Osteocyte (in vitro differentiated cells): ENCODE data around the gene CASD1. TPM values are rescaled to one million over a fixed set of nuclear protein-coding genes. Genes with fewer than 3 reads are reported as not detected.

ENCODE experiments used
- DNase-seq: peaks from one replicate; pipeline ENCODE4 v3.0.0; 2021; ENCODE audit warnings: mixed read lengths; ENCODE audit not compliant: unreplicated experiment; ENCODE audit errors: extremely low spot score
- H3K27ac Mint-ChIP-seq: one replicate; pipeline ENCODE4 v1.8.0; 2021; ENCODE audit warnings: mild to moderate bottlenecking, mixed read lengths; ENCODE audit not compliant: unreplicated experiment
- H3K27me3 Mint-ChIP-seq: one replicate; pipeline ENCODE4 v1.8.0; 2021; ENCODE audit warnings: mixed read lengths; ENCODE audit not compliant: unreplicated experiment
- H3K36me3 Mint-ChIP-seq: one replicate; pipeline ENCODE4 v1.8.0; 2021; ENCODE audit warnings: mixed read lengths; ENCODE audit not compliant: unreplicated experiment
- H3K4me1 Mint-ChIP-seq: one replicate; pipeline ENCODE4 v1.8.0; 2021; ENCODE audit warnings: mixed read lengths; ENCODE audit not compliant: unreplicated experiment
- H3K4me3 Mint-ChIP-seq: one replicate; pipeline ENCODE4 v1.8.0; 2021; ENCODE audit warnings: mild to moderate bottlenecking, moderate library complexity, mixed read lengths; ENCODE audit not compliant: unreplicated experiment
- H3K9me3 Mint-ChIP-seq: one replicate; pipeline ENCODE4 v1.8.0; 2021; ENCODE audit warnings: mixed read lengths; ENCODE audit not compliant: unreplicated experiment
- total RNA-seq: library from RNA; stranded (reverse); gene quantifications from 2 replicates; pipeline ENCODE4 v1.2.1, GENCODE V29; 2021
- TF ChIP-seq, protein P1 (sequence below): fragments of 200-600 bp; sonication (generic); IDR thresholded peaks from 2 replicates; pipeline ENCODE4 v1.5.0; 2021; ENCODE audit warnings: antibody characterized with exemption, mild to moderate bottlenecking, moderate library complexity

Gene CASD1
- total RNA-seq, 1 donor from 2014 or later: 15.9 TPM

DNA sequence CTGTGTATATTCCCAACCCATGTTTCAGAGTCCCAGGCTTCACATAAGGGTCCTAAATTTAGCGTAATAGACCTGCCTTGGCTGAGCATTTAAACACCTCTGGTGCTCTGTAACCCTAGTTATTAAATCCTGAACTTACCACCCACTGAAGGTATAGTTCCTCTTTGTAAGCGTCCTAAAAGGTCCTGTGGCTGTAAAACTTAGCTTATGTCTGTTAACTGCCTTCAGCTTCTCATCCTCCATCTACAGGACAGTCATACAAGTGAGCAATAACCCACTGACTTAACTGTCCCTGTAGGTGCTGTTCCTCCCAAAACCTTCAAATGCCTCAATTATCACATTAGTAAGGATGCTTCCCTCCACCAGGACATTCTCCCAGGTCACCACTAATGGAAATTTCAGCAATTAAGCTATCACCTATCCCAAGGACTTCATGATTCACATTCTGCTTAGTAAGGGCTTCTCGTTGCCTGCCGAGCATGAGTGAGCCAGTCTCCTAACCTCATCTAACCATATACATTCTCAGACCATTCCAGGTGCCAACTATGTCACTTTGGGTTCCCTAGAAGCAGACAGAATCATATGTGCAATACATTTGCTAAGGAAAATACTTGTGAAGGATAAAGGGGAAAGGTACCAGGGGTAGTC lies 55.8 kb downstream of the CASD1 start:
- Mint-ChIP-seq H3K36me3 (peaks cover under 1% of the 10 kb centered on the region), H3K4me1 (no peaks in the 10 kb centered on the region), H3K9me3 (no peaks in the 10 kb centered on the region), H3K27me3 (no peaks in the 10 kb centered on the region), H3K4me3 (no peak overlapping the region), H3K27ac (no peak overlapping the region)
- DNase-seq: no peak
- TF ChIP-seq, protein P1, sequence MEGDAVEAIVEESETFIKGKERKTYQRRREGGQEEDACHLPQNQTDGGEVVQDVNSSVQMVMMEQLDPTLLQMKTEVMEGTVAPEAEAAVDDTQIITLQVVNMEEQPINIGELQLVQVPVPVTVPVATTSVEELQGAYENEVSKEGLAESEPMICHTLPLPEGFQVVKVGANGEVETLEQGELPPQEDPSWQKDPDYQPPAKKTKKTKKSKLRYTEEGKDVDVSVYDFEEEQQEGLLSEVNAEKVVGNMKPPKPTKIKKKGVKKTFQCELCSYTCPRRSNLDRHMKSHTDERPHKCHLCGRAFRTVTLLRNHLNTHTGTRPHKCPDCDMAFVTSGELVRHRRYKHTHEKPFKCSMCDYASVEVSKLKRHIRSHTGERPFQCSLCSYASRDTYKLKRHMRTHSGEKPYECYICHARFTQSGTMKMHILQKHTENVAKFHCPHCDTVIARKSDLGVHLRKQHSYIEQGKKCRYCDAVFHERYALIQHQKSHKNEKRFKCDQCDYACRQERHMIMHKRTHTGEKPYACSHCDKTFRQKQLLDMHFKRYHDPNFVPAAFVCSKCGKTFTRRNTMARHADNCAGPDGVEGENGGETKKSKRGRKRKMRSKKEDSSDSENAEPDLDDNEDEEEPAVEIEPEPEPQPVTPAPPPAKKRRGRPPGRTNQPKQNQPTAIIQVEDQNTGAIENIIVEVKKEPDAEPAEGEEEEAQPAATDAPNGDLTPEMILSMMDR: no peak

DNA sequence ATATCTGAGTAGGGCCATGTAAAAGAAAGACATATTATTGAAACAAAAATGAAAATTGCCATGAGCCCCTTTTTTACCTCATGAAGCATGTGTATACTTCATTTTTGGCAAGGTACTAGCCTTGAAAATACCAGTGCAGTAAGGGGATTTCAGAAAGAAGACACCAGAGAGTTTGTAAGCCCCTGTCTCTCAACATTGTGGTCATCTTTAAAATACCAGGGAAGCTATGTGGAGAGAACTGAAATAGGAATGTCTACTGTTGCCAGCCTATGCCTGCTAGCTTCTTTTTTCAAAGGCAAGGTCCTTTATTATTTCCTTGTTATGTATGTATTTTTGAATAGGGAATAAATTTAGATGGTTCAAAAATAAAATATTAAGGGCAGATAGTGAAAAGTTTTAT lies 57.8 kb downstream of the CASD1 start:
- no peaks in the 10 kb centered on the region for H3K27me3 Mint-ChIP-seq
- no peak for DNase-seq
- H3K36me3 Mint-ChIP-seq: no peaks in the 10 kb centered on the region
- no peak overlapping the region for H3K27ac Mint-ChIP-seq
- TF ChIP-seq, protein P1: no peak
- peaks cover 6% of the 10 kb centered on the region for H3K9me3 Mint-ChIP-seq
- no peak overlapping the region for H3K4me3 Mint-ChIP-seq
- H3K4me1 Mint-ChIP-seq: no peaks in the 10 kb centered on the region

DNA sequence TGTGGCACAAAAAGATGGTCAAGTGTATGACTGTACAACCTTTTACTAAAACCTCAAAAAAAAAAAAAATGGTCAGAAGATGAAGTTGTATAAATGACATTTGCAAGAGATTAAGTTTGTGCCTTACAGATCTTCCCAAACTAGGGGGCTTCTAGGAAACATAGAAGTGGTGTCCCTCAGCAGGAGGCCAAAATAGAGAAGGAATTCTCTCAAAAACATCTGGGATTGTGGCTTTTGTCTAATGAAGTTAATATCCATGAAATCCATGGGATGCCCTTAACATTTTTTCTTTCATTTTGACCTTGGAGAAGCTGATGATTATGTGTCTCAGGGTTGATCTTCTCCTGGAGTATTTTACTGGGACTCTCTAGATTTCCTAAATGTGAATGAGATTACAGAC lies 62.2 kb downstream of the CASD1 start:
- peaks cover 39% of the 10 kb centered on the region for H3K9me3 Mint-ChIP-seq
- H3K4me3 Mint-ChIP-seq: no peak overlapping the region
- H3K27ac Mint-ChIP-seq: no peak overlapping the region
- peaks cover 20% of the 10 kb centered on the region for H3K36me3 Mint-ChIP-seq
- TF ChIP-seq, protein P1: no peak
- H3K4me1 Mint-ChIP-seq: no peaks in the 10 kb centered on the region
- H3K27me3 Mint-ChIP-seq: no peaks in the 10 kb centered on the region
- DNase-seq: no peak

DNA sequence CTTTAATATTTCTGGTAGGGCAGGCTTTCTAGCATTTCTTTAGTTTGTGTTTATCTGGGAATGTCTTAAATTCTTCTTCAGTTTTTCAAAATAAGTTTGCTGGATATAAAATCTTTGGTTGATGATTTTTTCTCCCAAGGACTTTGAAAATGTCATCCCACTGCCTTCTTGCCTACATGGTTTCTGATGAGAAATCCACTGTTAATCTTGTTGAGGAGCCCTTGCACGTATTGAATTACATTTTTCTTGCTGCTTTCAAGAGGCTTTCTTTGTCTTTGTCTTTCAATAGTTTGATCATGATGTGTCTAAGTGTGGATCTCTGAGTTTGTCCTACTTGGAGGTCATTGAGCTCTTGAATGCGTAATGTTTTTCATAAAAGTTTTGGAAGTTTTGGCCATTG lies 66.0 kb downstream of the CASD1 start:
- TF ChIP-seq, protein P1: no peak
- H3K4me1 Mint-ChIP-seq: peaks cover 3% of the 10 kb centered on the region
- DNase-seq: no peak
- no peak overlapping the region for H3K4me3 Mint-ChIP-seq
- H3K27me3 Mint-ChIP-seq: no peaks in the 10 kb centered on the region
- H3K36me3 Mint-ChIP-seq: peaks cover 27% of the 10 kb centered on the region
- H3K9me3 Mint-ChIP-seq: peaks cover 51% of the 10 kb centered on the region
- no peak overlapping the region for H3K27ac Mint-ChIP-seq

DNA sequence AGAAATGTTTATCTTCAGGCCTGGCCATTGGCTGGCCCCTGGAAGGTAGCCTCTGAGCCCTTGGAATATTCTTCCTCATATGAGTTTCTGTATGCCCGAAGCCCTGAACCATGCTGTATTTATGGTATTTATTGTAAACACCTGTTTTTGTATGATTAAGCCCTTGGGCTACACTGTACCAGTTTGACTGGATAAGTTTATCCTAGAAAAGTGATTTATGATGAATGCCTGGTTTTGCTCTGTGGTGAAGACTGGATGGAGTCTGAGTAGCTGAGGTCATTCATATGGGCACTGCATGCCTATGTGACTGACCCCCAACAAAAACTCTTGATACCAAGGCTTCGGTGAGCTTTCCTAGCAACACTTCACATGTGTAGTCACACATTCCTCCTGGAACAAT lies 66.7 kb downstream of the CASD1 start:
- Mint-ChIP-seq H3K4me1 (peaks cover 3% of the 10 kb centered on the region), H3K36me3 (peaks cover 28% of the 10 kb centered on the region), H3K27ac (no peak overlapping the region), H3K9me3 (peaks cover 54% of the 10 kb centered on the region), H3K27me3 (no peaks in the 10 kb centered on the region), H3K4me3 (no peak overlapping the region)
- TF ChIP-seq, protein P1: no peak
- no peak for DNase-seq
